Prostate gland (tissue), 2 donors: ENCODE measurements around the gene TNFAIP8. TPM values are rescaled to one million over a fixed set of nuclear protein-coding genes. Genes with fewer than 3 reads are reported as not detected.

ENCODE experiments used
- DNase-seq: peaks from one replicate; pipeline ENCODE4 v3.0.0-alpha.2; 2019; ENCODE audit warnings: low spot score
- H3K27ac ChIP-seq, 2 donors: fragments of 200-600 bp; sonication (generic); 2 replicates each; pipeline ENCODE4 v1.5.1; 2017 to 2019
- H3K27me3 ChIP-seq: fragments of 200-600 bp; sonication (generic); replicated peaks from 2 replicates; pipeline ENCODE4 v1.5.1; 2019; ENCODE audit not compliant: insufficient read depth
- H3K36me3 ChIP-seq, 2 donors: fragments of 200-600 bp; sonication (generic); 1 replicate in 1 of 2; 2 replicates in 1 of 2; pipeline versions ENCODE4 v1.5.1 to v1.8.1; 2017 to 2019
- H3K4me1 ChIP-seq: fragments of 200-600 bp; sonication (generic); replicated peaks from 2 replicates; pipeline ENCODE4 v1.5.1; 2019
- H3K4me3 ChIP-seq, 2 donors: fragments of 200-600 bp; sonication (generic); 2 replicates each; pipeline ENCODE4 v1.5.1; 2017 to 2019
- H3K9me3 ChIP-seq: fragments of 200-600 bp; sonication (generic); 2 replicates; pipeline ENCODE4 v1.5.1; 2017
- CTCF ChIP-seq, 4 experiments: fragments of 200-600 bp in 2 of 4; fragments of 450-650 bp in 2 of 4; sonication (generic) in 2 of 4; IDR thresholded peaks; 1 replicate in 3 of 4; 2 replicates in 1 of 4; pipeline ENCODE4 v1.5.1; 2016 to 2019; ENCODE audit warnings: antibody characterized with exemption in 4 of 4, mild to moderate bottlenecking in 2 of 4, moderate library complexity in 2 of 4
- POLR2A ChIP-seq: fragments of 450-650 bp; IDR thresholded peaks from one replicate; pipeline ENCODE4 v1.6.1; 2016; ENCODE audit warnings: antibody characterized with exemption, mild to moderate bottlenecking
- POLR2AphosphoS5 ChIP-seq: sonication (generic); formaldehyde crosslinking; IDR thresholded peaks from one replicate; pipeline ENCODE4 v1.6.1; 2017; ENCODE audit warnings: antibody characterized with exemption
- WGBS: methylation state at CpG from one replicate; pipeline ENCODE4 v1.1.5; 2018; 5-methylcytosine and 5-hydroxymethylcytosine counted together
- intact Hi-C: fragments of 100-400 bp; cut with DNase I; formaldehyde crosslinking; loops from one replicate; pipeline ENCODE4 v1.14.2; 2022
- total RNA-seq, 2 donors: library from RNA; depleted of rRNA; stranded (reverse); fragments of >200 nt; gene quantifications; one replicate each; pipeline ENCODE4 v1.1.0, GENCODE V29; 2016

TNFAIP8 gene
- total RNA-seq, 2 donors from 2014 or later = 21.6 to 40.0 TPM

GRCh38 chr5:119387945-119388618 lies 32.3 kb downstream of the TNFAIP8 start:
- TF ChIP-seq POLR2AphosphoS5 (peak; percentile 22), CTCF (IDR thresholded peaks at IDR 0.05) (no peak)
- Histone ChIP-seq H3K4me1 (no peaks in the 10 kb centered on the region), H3K9me3 (no peaks in the 10 kb centered on the region), H3K27ac (peak overlapping the region; percentile 11 to 26), H3K27me3 (no peaks in the 10 kb centered on the region), H3K36me3 (no peaks in the 10 kb centered on the region), H3K4me3 (no peak overlapping the region)
- intact Hi-C loops = no loop called here
- no peak for DNase-seq
- 36% methylated on average over 2 of the region's 2 CpGs for WGBS

- intact Hi-C loops = no loop called here
- 86% methylated on average over 5 of the region's 5 CpGs for WGBS
- Histone ChIP-seq H3K4me3 (no peak overlapping the region), H3K36me3 (no peaks in the 10 kb centered on the region), H3K27ac (peak overlapping the region; percentile 11 to 26), H3K9me3 (no peaks in the 10 kb centered on the region), H3K4me1 (no peaks in the 10 kb centered on the region), H3K27me3 (no peaks in the 10 kb centered on the region)
- no peak for DNase-seq
- no peak for TF ChIP-seq POLR2A
- TF ChIP-seq POLR2AphosphoS5 = no peak
- no peak for TF ChIP-seq CTCF (IDR thresholded peaks at IDR 0.05)
Measured at GRCh38 chr5:119388619-119389190, 32.9 kb downstream of the TNFAIP8 start.

GRCh38 chr5:119389288-119390030 lies 33.6 kb downstream of the TNFAIP8 start:
- H3K4me1 ChIP-seq = no peaks in the 10 kb centered on the region
- TF ChIP-seq CTCF (IDR thresholded peaks at IDR 0.05) (no peak), POLR2A (no peak), POLR2AphosphoS5 (no peak)
- WGBS = 66% methylated on average over 3 of the region's 3 CpGs
- no peaks in the 10 kb centered on the region for H3K27me3 ChIP-seq
- H3K9me3 ChIP-seq = no peaks in the 10 kb centered on the region
- no peak overlapping the region for H3K4me3 ChIP-seq
- no peak for DNase-seq
- no peaks in the 10 kb centered on the region for H3K36me3 ChIP-seq
- intact Hi-C loops = no loop called here
- no peak overlapping the region for H3K27ac ChIP-seq

GRCh38 chr5:119390404-119390803 lies 34.6 kb downstream of the TNFAIP8 start:
- WGBS = 89% methylated on average over 2 of the region's 2 CpGs
- intact Hi-C loops = no loop called here
- Histone ChIP-seq H3K9me3 (no peaks in the 10 kb centered on the region), H3K36me3 (no peaks in the 10 kb centered on the region), H3K4me3 (no peak overlapping the region), H3K27me3 (no peaks in the 10 kb centered on the region), H3K27ac (no peak overlapping the region), H3K4me1 (no peaks in the 10 kb centered on the region)
- no peak for TF ChIP-seq POLR2AphosphoS5
- TF ChIP-seq POLR2A = no peak
- no peak for TF ChIP-seq CTCF (IDR thresholded peaks at IDR 0.05)
- no peak for DNase-seq
